ENCODE results near the gene GJB6.

The GJB6 gene

DNA sequence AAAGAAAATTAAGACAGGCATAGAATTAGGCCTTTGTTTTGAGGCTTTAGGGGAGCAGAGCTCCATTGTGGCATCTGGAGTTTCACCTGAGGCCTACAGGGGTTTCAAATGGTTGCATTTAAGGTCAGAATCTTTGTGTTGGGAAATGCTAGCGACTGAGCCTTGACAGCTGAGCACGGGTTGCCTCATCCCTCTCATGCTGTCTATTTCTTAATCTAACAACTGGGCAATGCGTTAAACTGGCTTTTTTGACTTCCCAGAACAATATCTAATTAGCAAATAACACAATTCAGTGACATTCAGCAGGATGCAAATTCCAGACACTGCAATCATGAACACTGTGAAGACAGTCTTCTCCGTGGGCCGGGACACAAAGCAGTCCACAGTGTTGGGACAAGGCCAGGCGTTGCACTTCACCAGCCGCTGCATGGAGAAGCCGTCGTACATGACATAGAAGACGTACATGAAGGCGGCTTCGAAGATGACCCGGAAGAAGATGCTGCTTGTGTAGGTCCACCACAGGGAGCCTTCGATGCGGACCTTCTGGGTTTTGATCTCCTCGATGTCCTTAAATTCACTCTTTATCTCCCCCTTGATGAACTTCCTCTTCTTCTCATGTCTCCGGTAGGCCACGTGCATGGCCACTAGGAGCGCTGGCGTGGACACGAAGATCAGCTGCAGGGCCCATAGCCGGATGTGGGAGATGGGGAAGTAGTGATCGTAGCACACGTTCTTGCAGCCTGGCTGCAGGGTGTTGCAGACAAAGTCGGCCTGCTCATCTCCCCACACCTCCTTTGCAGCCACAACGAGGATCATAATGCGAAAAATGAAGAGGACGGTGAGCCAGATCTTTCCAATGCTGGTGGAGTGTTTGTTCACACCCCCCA, 43.2 kb downstream of the GJB6 start:
- FAIRE-seq (no peak), DNase-seq (ENCODE audit: low spot score) (no peak)

DNA sequence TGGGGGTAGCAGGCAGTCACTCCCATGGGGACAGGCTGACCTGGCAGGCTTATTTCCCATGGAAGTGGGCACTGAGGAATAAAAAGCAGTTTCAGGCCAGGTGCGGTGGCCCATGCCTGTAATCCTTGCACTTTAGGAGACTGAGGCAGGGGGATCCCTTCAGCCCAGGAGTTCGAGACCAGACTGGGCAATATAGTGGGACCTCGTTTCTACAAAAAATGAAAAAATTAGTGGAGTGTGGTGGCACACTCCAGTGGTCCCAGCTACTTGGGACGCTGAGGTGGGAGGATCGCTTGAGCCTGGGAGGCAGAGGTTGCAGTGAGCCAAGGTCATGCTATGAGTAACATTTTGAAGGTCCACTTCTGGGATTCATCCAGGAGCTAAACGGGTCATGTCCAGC, 45.3 kb downstream of the GJB6 start:
- FAIRE-seq (no peak), DNase-seq (ENCODE audit: low spot score) (no peak)

DNA sequence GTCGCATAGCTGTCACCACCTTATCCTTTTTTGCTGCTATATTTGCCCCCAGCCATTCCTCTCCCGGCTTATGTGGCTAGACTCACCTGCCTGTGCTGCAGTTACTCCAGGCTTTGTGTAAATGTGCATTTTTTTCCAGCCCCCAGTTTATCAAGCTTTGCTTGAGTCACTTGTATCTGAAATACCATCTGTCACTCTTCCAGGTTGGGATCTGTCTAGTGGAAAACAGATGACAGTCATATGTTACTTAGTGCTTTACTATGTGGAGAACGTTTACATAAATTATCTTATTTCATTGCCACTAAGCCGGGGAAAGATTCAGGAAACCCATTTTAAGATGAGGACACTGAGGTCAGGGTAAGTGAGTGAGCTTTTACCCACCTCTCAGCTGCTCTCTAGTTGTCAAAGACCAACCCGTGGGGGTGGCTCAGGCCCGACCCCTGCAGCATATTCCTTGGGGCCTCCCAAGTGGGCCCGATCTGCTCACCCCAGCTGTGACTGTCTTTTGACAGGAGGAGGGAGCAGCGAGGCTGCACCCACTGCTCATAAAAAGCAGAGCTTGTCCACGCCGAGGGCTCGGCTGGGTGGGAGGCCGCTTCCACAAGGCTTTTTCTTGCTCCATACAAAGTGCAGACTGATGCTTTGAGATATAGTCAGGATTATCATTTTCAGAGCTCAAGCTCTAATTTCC, 46.6 kb downstream of the GJB6 start:
- no peak for DNase-seq (ENCODE audit: low spot score)
- no peak for FAIRE-seq

DNA sequence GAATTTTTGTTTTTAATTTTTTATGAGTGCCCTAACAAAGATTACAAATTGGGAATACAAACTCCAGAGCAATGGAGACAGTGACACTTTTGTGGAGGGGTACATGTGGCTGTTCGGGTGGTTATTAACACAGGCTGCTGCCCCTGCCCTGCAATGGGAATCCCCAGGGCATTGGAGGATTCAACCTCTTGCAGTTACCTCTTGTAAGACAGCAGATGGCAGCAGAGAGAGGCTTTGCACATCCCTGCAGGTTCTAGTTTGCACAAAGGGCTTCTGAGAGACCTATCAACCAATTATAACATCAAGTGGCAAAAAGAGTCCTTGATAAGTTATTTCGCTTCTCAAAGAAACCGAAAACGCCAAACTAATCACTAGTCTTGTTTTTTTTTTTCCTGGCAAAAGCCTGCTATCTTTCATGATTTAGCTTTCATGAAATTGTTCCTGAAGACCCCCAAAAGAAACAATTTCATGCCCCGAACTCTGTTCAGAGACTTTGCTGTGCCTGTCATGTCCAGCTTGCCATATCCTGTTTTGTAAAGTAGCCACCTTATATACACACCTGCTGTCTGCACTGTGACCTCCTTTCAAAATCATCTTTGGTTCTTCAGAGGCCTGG, 49.8 kb downstream of the GJB6 start:
- FAIRE-seq (no peak), DNase-seq (ENCODE audit: low spot score) (peak; percentile 60)

DNA sequence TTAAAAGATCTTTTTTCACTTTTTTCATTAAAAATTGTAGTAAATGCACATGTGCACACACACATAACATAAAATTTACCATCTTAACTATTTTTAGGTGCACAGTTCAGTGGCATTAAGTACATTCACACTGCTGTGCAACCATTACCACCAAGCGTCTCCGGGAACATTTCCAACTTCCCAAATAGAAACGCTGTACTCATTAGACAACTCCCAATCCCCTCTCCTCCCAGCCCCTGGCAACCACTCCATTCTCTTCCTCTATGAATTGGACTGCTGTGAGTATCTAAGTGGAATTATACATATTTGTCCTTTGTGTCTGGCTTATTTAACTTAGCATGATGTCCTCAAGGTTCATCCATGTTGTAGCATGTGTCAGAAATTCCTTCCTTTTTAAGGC, 50.9 kb downstream of the GJB6 start:
- FAIRE-seq (no peak), DNase-seq (ENCODE audit: low spot score) (no peak)

DNA sequence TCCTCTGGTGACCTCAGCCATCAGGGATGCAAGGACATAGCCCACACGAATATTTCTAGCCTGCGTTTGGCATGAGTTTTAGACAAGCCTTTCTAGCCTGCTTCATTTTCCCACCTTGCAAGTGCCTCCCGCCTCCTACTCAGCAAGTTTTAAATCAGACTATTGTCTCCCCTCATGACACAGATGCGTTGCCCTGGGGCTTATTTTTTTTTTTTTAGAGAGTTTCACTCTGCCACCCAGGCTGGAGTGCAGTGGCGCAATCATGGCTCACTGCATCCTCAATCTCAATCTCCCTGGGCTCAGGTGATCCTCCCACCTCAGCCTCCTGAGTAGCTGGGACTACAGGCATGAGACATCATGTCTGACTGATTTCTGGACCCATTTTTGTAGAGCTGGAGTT, 54.0 kb downstream of the GJB6 start:
- DNase-seq (ENCODE audit: low spot score) (no peak), FAIRE-seq (no peak)

DNA sequence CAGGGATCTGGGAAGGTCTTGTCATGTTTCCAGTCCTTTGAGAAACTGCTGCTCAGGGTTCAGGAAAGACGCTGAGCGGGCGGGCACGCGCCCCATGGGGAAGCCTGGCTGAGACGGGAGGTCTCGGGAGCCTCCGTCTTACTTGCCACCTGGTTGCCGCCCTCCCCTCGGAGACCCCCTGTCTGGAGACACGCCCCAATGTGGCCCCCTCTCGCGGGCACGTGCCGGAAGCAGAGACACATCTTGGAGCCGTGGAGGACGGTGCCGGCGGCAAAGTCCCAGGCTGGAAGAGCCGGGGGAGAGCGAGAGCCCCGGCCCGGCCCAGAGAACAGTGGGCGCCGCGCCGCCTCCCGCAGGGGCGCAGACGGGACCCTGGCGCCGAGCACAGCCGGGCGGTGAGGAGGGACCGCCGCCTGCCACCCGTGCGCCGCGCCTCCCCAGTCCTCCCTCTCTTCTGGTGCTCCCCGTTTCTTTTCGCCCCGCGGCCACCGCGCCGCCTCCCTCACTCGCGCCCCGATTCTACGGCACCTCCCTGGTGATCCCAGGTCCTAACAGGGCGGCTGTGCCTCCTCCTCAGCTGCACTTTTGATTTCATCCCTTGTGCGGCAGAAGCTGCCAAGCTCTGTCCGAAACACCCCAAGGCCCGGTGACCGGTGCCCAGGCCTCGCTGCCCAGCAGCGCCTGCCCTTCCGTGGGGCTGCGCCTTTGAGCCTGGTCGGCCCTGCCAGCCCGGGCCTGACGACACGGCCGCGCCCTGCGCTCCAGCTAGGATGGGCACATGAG, 54.9 kb downstream of the GJB6 start:
- FAIRE-seq (no peak), DNase-seq (ENCODE audit: low spot score) (no peak)

DNA sequence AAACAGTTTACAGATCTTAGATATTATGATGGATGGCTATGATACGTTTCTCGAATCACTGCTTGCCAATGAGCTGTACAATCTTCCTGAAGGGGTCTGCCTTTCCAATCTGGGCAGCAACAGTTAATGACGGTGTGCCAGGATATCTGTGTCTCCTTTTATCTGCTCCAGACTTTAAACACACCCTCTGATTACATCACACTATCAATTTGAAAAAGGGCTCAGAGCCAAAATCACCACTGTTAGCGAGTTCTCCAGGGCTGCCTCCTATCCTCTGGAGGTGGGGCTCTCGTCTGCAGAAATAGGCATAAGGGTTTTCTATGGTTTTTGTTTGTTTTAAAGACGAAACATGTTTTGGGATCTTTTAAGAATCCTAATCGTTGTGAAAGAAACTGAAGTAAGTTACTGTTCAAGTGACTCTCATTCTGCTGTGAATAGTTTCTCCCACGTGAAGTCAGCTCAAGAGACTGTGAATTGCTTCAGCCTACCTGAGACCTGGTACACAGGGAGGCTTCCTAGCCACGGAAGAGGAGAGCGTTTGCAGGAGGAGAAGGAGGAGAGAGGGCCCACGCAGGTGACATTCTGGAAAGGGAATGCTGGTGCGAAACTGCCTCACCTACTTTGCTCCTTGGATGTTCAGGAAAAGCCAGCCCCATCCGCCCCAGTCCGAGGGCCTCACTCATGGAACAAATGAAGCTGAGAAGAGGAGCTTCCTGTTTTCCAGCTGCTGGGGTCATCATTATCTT, 56.0 kb downstream of the GJB6 start:
- FAIRE-seq: no peak

DNA sequence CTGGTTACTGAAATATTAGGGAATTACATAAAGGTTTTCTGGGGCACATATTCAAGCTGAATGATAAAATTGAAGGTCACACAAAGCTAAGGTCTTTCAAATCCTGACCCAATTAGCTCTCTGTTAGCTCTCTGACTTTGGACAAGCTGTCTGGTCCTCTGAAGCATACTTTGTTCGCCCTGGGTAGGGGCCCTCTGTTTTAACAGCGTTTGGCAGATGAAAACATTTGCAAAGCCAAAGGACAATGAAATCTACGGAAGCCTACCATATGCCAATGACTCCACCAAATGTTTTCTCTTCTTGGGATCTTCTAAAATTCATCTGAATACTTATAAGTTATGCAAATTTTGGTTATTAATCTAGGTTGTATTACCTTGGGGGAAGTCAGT, 56.7 kb downstream of the GJB6 start:
- FAIRE-seq: no peak

More for the DNA sequence above, 56.0 kb downstream of the GJB6 start:
- no peak for DNase-seq (ENCODE audit: low spot score)

DNA sequence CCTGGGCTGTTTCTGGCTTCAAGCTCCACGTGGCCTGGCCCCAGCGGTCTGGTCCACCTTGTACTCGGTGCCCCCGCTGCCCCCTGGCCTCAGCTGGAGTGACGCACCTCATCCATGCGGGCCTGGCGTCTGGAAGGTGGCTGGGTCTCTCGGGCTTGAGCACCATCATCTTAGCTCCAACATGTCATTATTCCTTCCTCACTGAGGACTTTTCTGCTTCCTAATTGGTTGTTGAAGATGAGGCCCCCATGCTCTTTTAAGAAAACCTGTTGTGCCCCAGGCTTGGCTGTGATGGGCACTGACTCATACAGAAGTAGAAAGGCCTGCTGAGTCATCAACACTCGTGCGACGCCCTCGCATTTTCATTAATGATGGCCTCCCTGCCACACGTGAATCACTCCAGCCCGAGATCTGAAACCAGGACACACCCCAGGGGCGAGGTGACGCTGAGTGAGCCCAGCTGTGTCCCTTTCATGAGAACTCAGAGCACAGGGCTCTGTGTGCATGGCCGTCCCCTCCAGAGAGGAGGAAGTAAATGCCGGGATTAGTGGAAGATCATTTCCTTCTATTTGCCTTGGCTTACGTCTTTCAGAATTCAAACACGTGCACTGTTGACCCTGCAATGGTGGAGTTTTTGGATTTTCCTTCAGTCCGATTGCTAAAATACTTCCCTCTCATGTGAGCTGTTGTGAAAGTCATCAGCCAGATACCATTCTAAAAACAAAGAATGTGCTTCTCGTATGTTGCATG, 57.3 kb downstream of the GJB6 start:
- FAIRE-seq (peak; percentile 81), DNase-seq (ENCODE audit: low spot score) (peak; percentile 77)

More for the DNA sequence above, 56.7 kb downstream of the GJB6 start:
- DNase-seq (ENCODE audit: low spot score): no peak

DNA sequence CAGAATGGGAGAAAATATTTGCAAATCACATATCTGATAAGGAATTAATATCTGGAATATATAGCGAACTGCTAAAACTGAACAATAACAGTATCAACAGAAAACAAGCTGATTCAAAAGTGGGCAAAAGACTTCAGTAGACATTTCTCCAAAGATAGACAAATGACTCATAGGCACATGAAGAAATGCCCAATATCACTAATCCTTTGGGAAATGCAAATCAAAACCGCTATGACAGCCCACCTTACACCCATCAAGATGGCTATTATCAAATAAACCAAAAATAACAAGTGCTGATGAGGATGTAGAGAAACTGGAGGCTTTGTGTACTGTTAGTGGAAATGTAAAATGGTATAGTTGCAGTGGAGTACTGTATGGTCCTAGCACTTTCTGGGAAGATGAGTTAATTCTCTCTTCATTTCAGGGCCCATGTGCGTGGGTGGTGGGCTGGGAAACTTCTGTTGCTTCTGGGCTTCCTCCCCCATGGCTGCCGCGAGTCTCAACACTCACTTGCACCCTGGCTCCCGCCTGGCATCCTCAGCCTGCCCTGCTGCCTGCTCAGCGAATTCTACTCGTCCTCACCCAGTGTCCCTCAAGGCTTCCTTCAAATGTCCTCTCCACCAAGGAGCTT, 58.9 kb downstream of the GJB6 start:
- FAIRE-seq (no peak), DNase-seq (ENCODE audit: low spot score) (no peak)

All from RCC 7860 (cell line).